H1 (cell line): ENCODE measurements around the gene TP53RK. TPM values are rescaled to one million over a fixed set of nuclear protein-coding genes. Genes with fewer than 3 reads are reported as not detected.

Experiments
- CTCF ChIA-PET: fragments of 300-600 bp; sonication (Branson Sonifier 250); formaldehyde crosslinking; loops from one replicate; lab custom pipeline; 2021; ENCODE audit not compliant: partially characterized antibody; lab: Charles Lee
- POLR2A ChIA-PET: fragments of 300-600 bp; sonication (Branson Sonifier 250); formaldehyde crosslinking; loops from one replicate; lab custom pipeline; 2021; ENCODE audit warnings: inconsistent platforms; ENCODE audit not compliant: partially characterized antibody; lab: Charles Lee
- DNase-seq, 2 experiments: peaks; one replicate each; pipeline versions ENCODE4 v3.0.0 to v3.0.0-alpha.2; 2010 to 2022; ENCODE audit warnings: low spot score in 2 of 2, low read depth in 1 of 2, mixed read lengths in 1 of 2
- FAIRE-seq: peaks from 2 replicates; lab custom pipeline; 2011; peaks lifted over from hg19 to GRCh38; lab: Jason Lieb, UNC
- H2AFZ ChIP-seq: 2 replicates; pipeline ENCODE4 v1.8.1; 2012; ENCODE audit warnings: low read length, inconsistent platforms
- H2AK5ac ChIP-seq: 2 replicates; pipeline ENCODE4 v1.6.1; 2013; ENCODE audit warnings: low read depth, low read length
- H2BK120ac ChIP-seq: replicated peaks from 2 replicates; pipeline ENCODE3; 2013; ENCODE audit warnings: low read depth, low read length, inconsistent platforms
- H2BK12ac ChIP-seq: 2 replicates; pipeline ENCODE4 v1.6.1; 2013; ENCODE audit warnings: low read depth, low read length
- H2BK15ac ChIP-seq: 2 replicates; pipeline ENCODE4 v1.6.1; 2013; ENCODE audit warnings: low read length
- H2BK20ac ChIP-seq: 2 replicates; pipeline ENCODE4 v1.6.1; 2013; ENCODE audit warnings: low read length
- H2BK5ac ChIP-seq: 2 replicates; pipeline ENCODE4 v1.6.1; 2013; ENCODE audit warnings: low read depth, low read length
- H3K14ac ChIP-seq: 2 replicates; pipeline ENCODE4 v1.6.1; 2013; ENCODE audit warnings: inconsistent platforms; ENCODE audit not compliant: insufficient read length
- H3K18ac ChIP-seq: 2 replicates; pipeline ENCODE4 v1.6.1; 2013; ENCODE audit warnings: low read length; ENCODE audit errors: extremely low read depth
- H3K23ac ChIP-seq: 2 replicates; pipeline ENCODE4 v1.6.1; 2013; ENCODE audit warnings: inconsistent platforms; ENCODE audit not compliant: insufficient read length
- H3K23me2 ChIP-seq: 2 replicates; pipeline ENCODE4 v1.6.1; 2013; ENCODE audit warnings: low read depth, low read length
- H3K27ac ChIP-seq: 2 replicates; pipeline ENCODE4 v1.6.1; 2011; ENCODE audit warnings: low read depth, low read length, inconsistent platforms
- H3K27me3 ChIP-seq, 4 experiments: replicated peaks in 1 of 4; 1 replicate in 1 of 4; 2 replicates in 3 of 4; pipeline versions ENCODE4 v1.6.1 to v1.8.1; 2011 to 2013; ENCODE audit warnings: low read length in 3 of 4, mild to moderate bottlenecking in 3 of 4, inconsistent platforms in 2 of 4, mixed read lengths in 2 of 4, moderate library complexity in 1 of 4; ENCODE audit not compliant: control insufficient read depth in 3 of 4, insufficient read depth in 3 of 4; ENCODE audit errors: extremely low read depth in 1 of 4
- H3K36me3 ChIP-seq, 4 experiments: 2 replicates each; pipeline versions ENCODE4 v1.6.1 to v1.8.1; 2011 to 2013; ENCODE audit warnings: mild to moderate bottlenecking in 4 of 4, low read length in 3 of 4, moderate library complexity in 2 of 4, control low read depth in 1 of 4, inconsistent platforms in 1 of 4; ENCODE audit not compliant: insufficient read depth in 4 of 4, control insufficient read depth in 2 of 4
- H3K4ac ChIP-seq: replicated peaks from 2 replicates; pipeline ENCODE3; 2013; ENCODE audit warnings: low read length, low read depth, mixed read lengths, inconsistent platforms; ENCODE audit not compliant: insufficient read length
- H3K4me1 ChIP-seq, 4 experiments: replicated peaks in 1 of 4; 1 replicate in 1 of 4; 2 replicates in 3 of 4; pipeline versions ENCODE4 v1.6.1 to v1.8.1; 2011 to 2013; ENCODE audit warnings: low read length in 3 of 4, inconsistent platforms in 2 of 4, mixed read lengths in 1 of 4; ENCODE audit not compliant: insufficient read depth in 4 of 4, control insufficient read depth in 3 of 4
- H3K4me2 ChIP-seq, 2 experiments: 2 replicates each; pipeline versions ENCODE4 v1.6.1 to v1.8.1; 2011 to 2013; ENCODE audit warnings: low read depth in 2 of 2, low read length in 2 of 2, control low read depth in 1 of 2, inconsistent platforms in 1 of 2, mild to moderate bottlenecking in 1 of 2; ENCODE audit not compliant: insufficient read depth in 1 of 2
- H3K4me3 ChIP-seq, 4 experiments: fragments of 200-600, 300-600 bp in 1 of 4; sonication (generic), shearing (Covaris generic), sonication (Bioruptor Twin) in 1 of 4; 2 replicates each; pipeline versions ENCODE4 v1.5.1 to v1.8.1; 2011 to 2016; ENCODE audit warnings: low read length in 4 of 4, low read depth in 3 of 4, control low read depth in 2 of 4, inconsistent platforms in 2 of 4, mild to moderate bottlenecking in 2 of 4, mixed read lengths in 1 of 4, moderate library complexity in 1 of 4; ENCODE audit not compliant: insufficient read depth in 2 of 4; ENCODE audit errors: extremely low read depth in 1 of 4
- H3K56ac ChIP-seq: replicated peaks from 2 replicates; pipeline ENCODE3; 2013; ENCODE audit warnings: low read depth, mild to moderate bottlenecking, mixed read lengths, low read length, inconsistent platforms; ENCODE audit not compliant: insufficient read length
- H3K79me1 ChIP-seq: 2 replicates; pipeline ENCODE4 v1.6.1; 2013; ENCODE audit warnings: low read depth, low read length, control low read depth
- H3K79me2 ChIP-seq, 2 experiments: 2 replicates each; pipeline versions ENCODE4 v1.6.1 to v1.8.1; 2012 to 2013; ENCODE audit warnings: low read length in 2 of 2, mild to moderate bottlenecking in 2 of 2, inconsistent platforms in 1 of 2; ENCODE audit not compliant: insufficient read depth in 2 of 2, control insufficient read depth in 1 of 2
- H3K9ac ChIP-seq, 4 experiments: replicated peaks in 1 of 4; 1 replicate in 1 of 4; 2 replicates in 3 of 4; pipeline versions ENCODE4 v1.6.1 to v1.8.1; 2011 to 2013; ENCODE audit warnings: low read depth in 3 of 4, low read length in 3 of 4, control low read depth in 2 of 4, mild to moderate bottlenecking in 2 of 4, moderate library complexity in 2 of 4, inconsistent platforms in 1 of 4; ENCODE audit errors: extremely low read depth in 1 of 4
- H3K9me3 ChIP-seq, 2 experiments: 2 replicates each; pipeline versions ENCODE4 v1.6.1 to v1.8.1; 2012 to 2013; ENCODE audit warnings: mild to moderate bottlenecking in 2 of 2, moderate library complexity in 2 of 2, control low read depth in 1 of 2, inconsistent platforms in 1 of 2, low read depth in 1 of 2, low read length in 1 of 2, mixed read lengths in 1 of 2; ENCODE audit not compliant: insufficient read depth in 2 of 2
- H4K20me1 ChIP-seq, 2 experiments: replicated peaks in 1 of 2; 2 replicates each; pipeline versions ENCODE3 to v1.8.1; 2011 to 2013; ENCODE audit warnings: inconsistent platforms in 2 of 2, low read length in 2 of 2, mild to moderate bottlenecking in 1 of 2; ENCODE audit not compliant: insufficient read depth in 2 of 2, control insufficient read depth in 1 of 2
- H4K5ac ChIP-seq: 2 replicates; pipeline ENCODE4 v1.6.1; 2013; ENCODE audit warnings: low read length, low read depth, mixed read lengths, inconsistent platforms; ENCODE audit not compliant: insufficient read length
- H4K8ac ChIP-seq: 2 replicates; pipeline ENCODE4 v1.8.0; 2013; ENCODE audit warnings: mild to moderate bottlenecking, moderate library complexity, low read length, inconsistent platforms; ENCODE audit not compliant: insufficient read depth; ENCODE audit errors: extremely low read depth
- H4K91ac ChIP-seq: replicated peaks from 2 replicates; pipeline ENCODE3; 2013; ENCODE audit warnings: low read length, mixed read lengths, inconsistent platforms; ENCODE audit not compliant: insufficient read length
- BCL11A ChIP-seq, 2 experiments: IDR thresholded peaks; one replicate each; pipeline ENCODE4 v1.6.1; 2011; ENCODE audit warnings: low read depth in 2 of 2, low read length in 2 of 2, mild to moderate bottlenecking in 2 of 2
- CTCF ChIP-seq, 3 experiments: IDR thresholded peaks; 1 replicate in 2 of 3; 2 replicates in 1 of 3; pipeline versions ENCODE4 v1.5.1 to v1.6.1; 2011; ENCODE audit warnings: low read length in 3 of 3, mild to moderate bottlenecking in 3 of 3, inconsistent platforms in 2 of 3, low read depth in 1 of 3, moderate library complexity in 1 of 3; ENCODE audit not compliant: insufficient read depth in 1 of 3; ENCODE audit errors: control extremely low read depth in 1 of 3
- EGR1 ChIP-seq: IDR thresholded peaks from 2 replicates; pipeline ENCODE4 v1.6.1; 2011; ENCODE audit warnings: low read depth, low read length, borderline replicate concordance
- WGBS, 2 experiments: shearing (Covaris generic) in 1 of 2; methylation state at CpG; one replicate each; pipeline versions ENCODE4 v1.1.6 to v1.1.7; 2013 to 2015; ENCODE audit warnings: low lambda C conversion rate in 2 of 2, mixed read lengths in 2 of 2, inconsistent platforms in 1 of 2, low coverage in 1 of 2, missing lambda C conversion rate in 1 of 2; ENCODE audit not compliant: insufficient replicate concordance in 2 of 2, insufficient coverage in 1 of 2, insufficient read length in 1 of 2; ENCODE audit errors: extremely low coverage in 1 of 2, missing lambda C conversion rate in 1 of 2; 5-methylcytosine and 5-hydroxymethylcytosine counted together
- polyA plus RNA-seq, 7 experiments: library from polyadenylated mRNA; depleted of rRNA in 3 of 7; stranded (reverse) in 5 of 7; unstranded in 2 of 7; fragments of >200 nt in 5 of 7; fragments of 200-250 nt in 2 of 7; gene quantifications; 1 replicate in 5 of 7; 2 replicates in 1 of 7; 4 replicates in 1 of 7; pipeline versions ENCODE4 v1.2.1 to v1.2.3, GENCODE V29; 2011 to 2013; ENCODE audit warnings: missing spikeins in 2 of 7, mixed read lengths in 2 of 7
- total RNA-seq: library from RNA; stranded (reverse); fragmentation: NEBNext Ultra II Directional; extraction: Animal tissue kit (Norgen Biotek cat#: 25700); gene quantifications from 2 replicates; pipeline ENCODE4 v1.2.1, GENCODE V29; 2021

TP53RK gene
- total and polyA plus RNA-seq, 2 of the 8 experiments (the other 6 are each of a cell fraction or from before 2014, with no cell fraction given): 8.5 to 16.3 TPM

- Histone ChIP-seq H3K27me3 (no peaks in the 10 kb centered on the region), H2BK15ac (no peak overlapping the region), H3K56ac (no peak overlapping the region), H4K20me1 (peaks cover 0 to 3% of the 10 kb centered on the region in 2 experiments), H3K18ac (no peak overlapping the region), H3K9ac (no peak overlapping the region), H2BK5ac (no peak overlapping the region), H3K23me2 (no peaks in the 10 kb centered on the region), H3K79me2 (peaks cover 0 to 26% of the 10 kb centered on the region in 2 experiments; a peak in 2 of 4 replicates), H3K4me3 (no peak overlapping the region), H4K8ac (no peak overlapping the region), H3K36me3 (peaks cover 0 to 17% (median 0%) of the 10 kb centered on the region in 4 experiments; a peak in 4 of 8 replicates), H3K4me2 (no peak overlapping the region), H2BK12ac (no peak overlapping the region), H3K27ac (no peak overlapping the region), H4K91ac (no peak overlapping the region), H3K4me1 (peaks cover 9 to 22% (median 14%) of the 10 kb centered on the region in 4 experiments), H3K9me3 (peaks cover 0 to 4% of the 10 kb centered on the region in 2 experiments; a peak in 1 of 4 replicates), H3K14ac (no peak overlapping the region), H2BK20ac (no peak overlapping the region), H4K5ac (no peak overlapping the region), H3K23ac (no peak overlapping the region), H3K79me1 (peaks cover 2% of the 10 kb centered on the region; the same call in 1 of the 2 replicates), H3K4ac (no peak overlapping the region), H2BK120ac (no peak overlapping the region), H2AK5ac (no peak overlapping the region), H2AFZ (no peak overlapping the region)
- no peak for FAIRE-seq
- ChIA-PET POLR2A (interaction anchor here (1.1 kb wide), 2 partner anchors 20 to 24 kb away, joined by 3 read pairs; no protein-coding TSS in a partner anchor), CTCF (interaction anchor here (1.0 to 2.3 kb wide), 3 partner anchors 9 to 157 kb away, joined by 3 to 9 read pairs (median 4); no protein-coding TSS in a partner anchor)
- DNase-seq: no peak
- 94% methylated on average over 5 of the region's 5 CpGs; no CpG with 5 or more reads in 1 of the 2 experiments for WGBS, 2 experiments
- TF ChIP-seq EGR1 (no peak), CTCF (IDR thresholded peaks at IDR 0.05; ENCODE audit: control extremely low read depth in 1 of 3, insufficient read depth in 1 of 3, low read depth in 1 of 3, low read length in 3 of 3) (no peak), BCL11A (IDR thresholded peaks at IDR 0.05; ENCODE audit: low read depth in 2 of 2, low read length in 2 of 2) (no peak)
These were observed 11.6 kb downstream of the TP53RK start for GRCh38 chr20:46677608-46678007.
